GM19395 (cell line): ENCODE measurements around the gene HMBS.
"Not testable (repeated sequence)": the region's sequence is repeated elsewhere in the genome, so short reads cannot be mapped to it uniquely, and the experiment has no call there.

Experiments
- ATAC-seq: cut with Tn5 transposase; IDR thresholded peaks from one replicate; pipeline ENCODE4 v1.9.1; 2021; ENCODE audit warnings: mild to moderate bottlenecking, moderate library complexity; ENCODE audit not compliant: unreplicated experiment

Gene HMBS

GRCh38 chr11:119100994-119101758 is 16.5 kb downstream of the HMBS start:
- peak; percentile 18 for ATAC-seq

- peak; percentile 83 for ATAC-seq
These were observed 17.2 kb downstream of the HMBS start, which contains the start of gene DPAGT1 for GRCh38 chr11:119101759-119102423. Gene DPAGT1 (minus strand): TSS chr11:119101853. CDS start chr11:119101655, 198 bp downstream.

GRCh38 chr11:119103161-119103664 is 18.5 kb downstream of the HMBS start:
- not testable (repeated sequence) for ATAC-seq

GRCh38 chr11:119103793-119104192 is 19.1 kb downstream of the HMBS start:
- no peak for ATAC-seq

GRCh38 chr11:119106564-119107537 is 22.2 kb downstream of the HMBS start, which contains the start of gene C2CD2L:
Gene C2CD2L (plus strand): TSS chr11:119107344. CDS start chr11:119107742, 398 bp downstream.
- peak; percentile 75 for ATAC-seq

GRCh38 chr11:119107538-119108145 is 23.0 kb downstream of the HMBS start:
- ATAC-seq = peak; percentile 25

GRCh38 chr11:119108146-119108856 is 23.6 kb downstream of the HMBS start:
- peak; percentile 4 for ATAC-seq

GRCh38 chr11:119108857-119109221 is 24.2 kb downstream of the HMBS start:
- ATAC-seq = no peak

GRCh38 chr11:119109843-119110242 is 25.2 kb downstream of the HMBS start:
- ATAC-seq = no peak

GRCh38 chr11:119110439-119110838 is 25.8 kb downstream of the HMBS start:
- ATAC-seq = no peak

- no peak for ATAC-seq
These were observed 26.8 kb downstream of the HMBS start for GRCh38 chr11:119111361-119111925.

GRCh38 chr11:119112314-119113020 is 27.8 kb downstream of the HMBS start:
- no peak for ATAC-seq

GRCh38 chr11:119113716-119114115 is 29.0 kb downstream of the HMBS start:
- no peak for ATAC-seq

- ATAC-seq = no peak
These were observed 29.7 kb downstream of the HMBS start for GRCh38 chr11:119114351-119114750.

GRCh38 chr11:119115484-119116234 is 31.0 kb downstream of the HMBS start:
- ATAC-seq = no peak

- ATAC-seq = no peak
These were observed 31.5 kb downstream of the HMBS start for GRCh38 chr11:119116235-119116594.

GRCh38 chr11:119116601-119117000 is 31.9 kb downstream of the HMBS start:
- ATAC-seq = no peak
